Measurements from ENCODE around the gene LRSAM1.

DNA sequence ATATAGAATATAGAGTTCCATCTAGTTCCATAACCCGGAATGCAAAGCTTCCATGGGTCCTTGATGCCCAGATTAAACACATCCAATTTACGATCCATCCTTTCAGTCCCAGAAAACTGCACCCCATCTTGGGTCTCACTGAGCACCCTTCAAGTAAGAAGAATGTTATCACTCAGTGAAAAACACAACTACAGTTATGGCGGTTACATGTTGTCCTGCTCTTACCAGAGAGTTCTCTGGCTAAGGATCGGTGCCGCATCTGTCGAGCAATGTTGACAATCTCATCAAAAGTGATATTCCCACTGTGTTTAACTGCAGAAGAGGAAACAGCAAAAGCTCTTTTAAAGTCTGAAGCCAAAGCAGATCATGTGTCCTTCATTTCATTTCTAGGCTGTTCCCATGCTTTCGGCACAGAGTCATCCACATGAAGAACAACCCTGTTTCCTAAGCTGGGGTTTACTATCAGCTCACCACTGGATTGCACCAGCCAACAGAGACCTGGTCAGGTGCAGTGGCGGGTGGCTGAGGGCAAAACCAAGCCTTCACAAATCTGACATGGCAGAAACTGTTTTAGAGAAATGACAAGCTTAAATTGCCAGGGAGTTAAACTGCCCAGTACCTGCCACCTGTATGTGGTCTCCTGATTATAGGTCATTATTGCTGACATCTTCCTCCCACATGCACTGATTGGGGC, 3.1 kb upstream of the LRSAM1 start:
- no peak for TF ChIP-seq GATA3 (IDR thresholded peaks at IDR 0.05; ENCODE audit: low read depth, low read length)
- no peak for TF ChIP-seq GATA2 (IDR thresholded peaks at IDR 0.05; ENCODE audit: low read depth, low read length)

Data from SH-SY5Y (cell line).